ENCODE data around the gene WDR81.
"Not testable (repeated sequence)": the region's sequence is repeated elsewhere in the genome, so short reads cannot be mapped to it uniquely, and the experiment has no call there.

The WDR81 gene

GRCh38 chr17:1724351-1724868 is at the start of gene WDR81:
Gene WDR81, plus strand, starts transcription at chr17:1724704. Its CDS starts 256 bp downstream, at chr17:1724960.
- DNase-seq, result peak; percentile 47

DNA sequence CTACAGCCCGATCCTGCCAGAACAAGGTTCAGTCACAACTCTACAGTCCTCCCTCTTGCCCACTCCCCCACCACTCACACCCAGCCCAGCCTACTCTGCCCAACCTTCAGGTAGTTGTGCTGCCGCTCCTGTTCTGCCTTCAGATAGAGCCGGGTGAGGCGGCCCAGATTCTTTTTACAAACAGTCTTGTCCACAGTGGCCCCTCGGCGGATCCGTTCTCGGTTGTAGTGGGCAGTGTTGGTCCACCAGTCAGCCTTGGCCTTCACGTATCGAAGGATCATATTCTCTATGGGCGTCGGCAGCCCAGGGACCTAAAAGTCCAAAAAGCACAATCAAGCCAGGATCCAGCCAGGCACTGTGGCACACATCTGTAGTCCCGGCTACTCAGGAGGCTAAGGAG is 48.1 kb upstream of the WDR81 start:
- no peak for DNase-seq

- no peak for DNase-seq
These were observed 41.0 kb upstream of the WDR81 start for GRCh38 chr17:1683459-1683858.

DNA sequence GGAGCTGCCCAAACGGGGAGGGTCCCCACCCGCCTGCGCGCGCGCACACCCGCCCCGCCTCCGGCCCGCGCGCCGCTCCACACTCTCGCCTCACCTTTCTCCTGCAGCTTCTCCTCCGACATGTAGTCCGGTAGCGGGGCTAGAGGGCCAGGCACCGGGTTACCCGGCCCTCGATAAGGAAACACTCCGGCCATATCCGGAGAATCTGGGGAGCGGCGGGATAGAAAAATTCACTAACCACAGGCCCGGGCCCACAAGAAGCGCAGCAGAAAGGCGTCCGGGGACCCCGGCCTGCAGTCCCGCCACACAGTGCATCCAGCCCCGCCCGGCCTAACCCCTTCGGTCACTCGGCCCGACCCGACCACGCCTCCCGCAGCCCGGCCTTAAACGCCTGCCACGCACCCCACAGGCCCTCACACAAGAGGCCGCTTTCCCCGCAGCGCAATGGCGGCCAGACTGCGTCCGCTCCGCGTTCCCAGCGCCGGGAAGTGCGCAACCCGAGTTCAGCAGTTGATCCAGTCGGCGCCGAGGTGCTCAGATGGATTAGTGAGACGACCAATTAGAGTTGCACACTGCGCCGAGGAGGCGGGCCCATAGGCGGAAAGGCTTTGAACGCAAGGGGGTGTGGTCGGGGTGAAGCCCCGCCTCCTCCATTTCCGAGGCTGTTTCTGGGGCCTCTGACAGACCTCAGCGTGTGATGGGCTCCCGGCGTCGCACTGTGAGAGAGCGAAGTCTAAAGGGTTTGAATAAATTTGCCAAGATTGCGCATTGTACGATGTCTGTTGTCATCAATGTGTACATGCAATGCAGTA is 39.9 kb upstream of the WDR81 start, which contains the start of gene PRPF8:
TSS of gene PRPF8 (minus strand) at position 490 of the 812 bp plus-strand sequence. CDS start at position 194, 296 bp downstream.
- peak; percentile 95 for DNase-seq

GRCh38 chr17:1686086-1686485 is 38.4 kb upstream of the WDR81 start:
- no peak for DNase-seq

DNA sequence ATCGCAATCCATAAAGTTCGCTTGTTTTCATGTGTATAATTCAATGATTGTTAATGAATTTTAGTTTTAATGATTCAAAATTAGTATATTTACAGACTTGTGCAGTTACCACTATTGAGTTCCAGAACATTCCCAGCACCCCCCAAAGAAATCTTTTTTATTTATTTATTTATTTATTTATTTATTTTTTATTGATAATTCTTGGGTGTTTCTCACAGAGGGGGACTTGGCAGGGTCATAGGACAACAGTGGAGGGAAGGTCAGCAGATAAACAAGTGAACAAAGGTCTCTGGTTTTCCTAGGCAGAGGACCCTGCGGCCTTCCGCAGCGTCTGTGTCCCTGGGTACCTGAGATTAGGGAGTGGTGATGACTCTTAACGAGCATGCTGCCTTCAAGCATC is 36.1 kb upstream of the WDR81 start:
- not testable (repeated sequence) for DNase-seq

GRCh38 chr17:1690544-1691221 is 33.8 kb upstream of the WDR81 start:
- DNase-seq, result no peak

DNA sequence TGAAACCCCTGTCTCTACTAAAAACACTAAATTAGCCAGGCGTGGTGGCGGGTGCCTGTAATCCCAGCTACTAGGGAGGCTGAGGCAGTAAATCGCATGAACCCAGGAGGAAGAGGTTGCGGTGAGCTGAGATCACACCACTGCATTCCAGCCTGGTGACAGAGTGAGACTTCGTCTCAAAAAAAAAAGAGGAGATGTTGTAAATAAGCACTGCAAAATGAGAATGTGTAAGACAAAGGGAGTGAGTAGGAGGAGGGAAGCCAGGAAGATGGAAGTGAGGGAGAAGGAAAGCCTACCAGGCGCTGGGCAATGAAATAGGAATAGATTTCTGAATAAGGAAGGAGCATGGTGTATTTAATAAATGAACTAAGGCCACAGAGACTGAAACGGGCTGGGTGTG is 31.2 kb upstream of the WDR81 start:
- no peak for DNase-seq

DNA sequence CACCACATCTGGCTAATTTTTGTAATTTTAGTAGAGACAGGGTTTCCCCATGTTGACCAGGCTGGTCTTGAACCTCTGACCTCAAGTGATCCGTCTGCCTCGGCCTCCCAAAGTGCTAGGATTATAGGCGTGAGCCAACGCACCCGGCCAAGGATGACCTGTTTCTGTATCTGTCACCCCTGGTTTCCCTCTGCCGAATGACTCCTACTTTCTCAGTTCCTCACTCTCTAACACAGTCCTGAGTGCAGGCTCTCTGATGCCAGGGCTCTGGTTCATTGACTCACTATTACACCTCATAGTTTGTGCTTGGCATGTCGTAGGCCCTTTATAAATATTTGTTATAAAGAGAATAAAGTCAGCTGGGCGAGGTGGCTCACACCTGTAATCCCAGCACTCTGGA is 29.1 kb upstream of the WDR81 start:
- no peak for DNase-seq

DNA sequence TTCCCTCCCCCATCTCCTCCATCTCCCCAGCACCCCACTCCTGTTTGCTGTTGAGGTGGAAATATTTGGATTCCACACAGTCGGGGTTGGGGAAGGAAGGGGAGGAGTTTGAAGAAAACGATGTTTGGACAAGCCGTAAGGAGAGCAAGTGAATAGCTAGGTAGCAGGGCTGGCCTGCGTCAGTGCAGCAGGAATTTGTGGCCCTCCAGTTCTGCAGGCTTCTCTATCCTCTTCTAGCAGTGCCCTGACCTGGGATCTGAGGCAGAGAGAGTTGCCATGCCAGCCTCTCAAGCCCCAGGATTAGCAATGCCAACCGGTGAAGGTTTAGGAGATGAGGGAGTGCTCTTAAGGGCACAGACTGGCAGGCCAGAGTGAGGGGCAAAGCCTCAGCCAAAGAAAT is 26.8 kb upstream of the WDR81 start:
- DNase-seq, result no peak

DNA sequence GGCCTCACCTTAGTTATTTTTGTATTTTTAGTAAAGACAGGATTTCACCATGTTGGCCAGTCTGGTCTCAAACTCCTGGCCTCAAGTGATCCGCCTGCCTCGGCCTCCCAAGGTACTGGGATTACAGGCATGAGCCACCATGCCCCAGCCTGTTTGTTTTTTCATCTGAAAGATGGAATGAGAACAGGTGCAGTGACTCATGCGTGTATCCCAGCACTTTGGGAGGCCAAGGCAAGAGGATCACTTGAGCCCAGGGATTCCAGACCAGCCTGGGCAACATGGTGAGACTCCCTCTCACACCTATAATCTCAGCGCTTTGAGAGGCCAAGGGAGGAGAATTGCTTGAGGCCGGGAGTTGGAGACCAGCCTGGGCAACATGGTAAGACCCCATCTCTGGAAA is 24.6 kb upstream of the WDR81 start:
- not testable (repeated sequence) for DNase-seq

DNA sequence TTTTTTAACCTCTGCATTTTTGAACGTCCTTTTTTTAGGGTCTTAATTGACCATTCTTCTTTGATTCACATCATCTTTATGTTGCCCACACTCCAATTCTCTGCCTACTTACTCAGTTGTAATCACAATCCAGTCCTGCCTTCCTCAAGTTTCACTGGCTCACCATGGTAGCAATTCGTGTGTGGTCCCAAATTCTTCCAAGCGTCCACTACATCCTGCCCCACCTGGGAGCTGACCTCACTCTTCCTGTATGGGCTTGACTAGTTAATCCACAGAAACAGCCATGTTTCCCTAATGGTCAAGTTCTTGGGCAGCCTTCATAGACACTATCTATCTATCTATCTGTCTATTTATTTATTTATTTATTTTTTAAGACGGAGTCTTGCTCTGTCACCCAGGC is 21.4 kb upstream of the WDR81 start:
- DNase-seq, result no peak

DNA sequence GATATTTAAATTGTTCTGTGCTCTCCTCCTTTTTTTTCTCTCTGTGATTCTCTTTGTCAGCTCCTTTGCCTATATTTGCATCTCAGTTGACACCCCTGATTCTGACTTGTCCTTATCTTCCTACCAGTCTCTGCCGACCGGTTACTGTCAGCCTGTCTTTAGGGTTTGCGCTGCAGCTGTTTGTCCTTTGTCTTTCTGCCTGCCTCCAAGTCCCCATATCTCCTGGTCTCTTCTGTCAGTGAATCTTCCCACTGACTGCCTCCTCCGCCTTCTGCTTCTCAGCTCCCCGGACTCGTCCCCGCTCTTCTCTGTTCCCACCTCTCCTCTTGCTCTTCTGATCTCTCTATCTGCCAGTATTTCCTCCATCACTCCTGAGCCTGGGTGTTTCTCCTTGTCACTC is 19.5 kb upstream of the WDR81 start:
- DNase-seq, result no peak

GRCh38 chr17:1707107-1707506 is 17.4 kb upstream of the WDR81 start:
- no peak for DNase-seq

DNA sequence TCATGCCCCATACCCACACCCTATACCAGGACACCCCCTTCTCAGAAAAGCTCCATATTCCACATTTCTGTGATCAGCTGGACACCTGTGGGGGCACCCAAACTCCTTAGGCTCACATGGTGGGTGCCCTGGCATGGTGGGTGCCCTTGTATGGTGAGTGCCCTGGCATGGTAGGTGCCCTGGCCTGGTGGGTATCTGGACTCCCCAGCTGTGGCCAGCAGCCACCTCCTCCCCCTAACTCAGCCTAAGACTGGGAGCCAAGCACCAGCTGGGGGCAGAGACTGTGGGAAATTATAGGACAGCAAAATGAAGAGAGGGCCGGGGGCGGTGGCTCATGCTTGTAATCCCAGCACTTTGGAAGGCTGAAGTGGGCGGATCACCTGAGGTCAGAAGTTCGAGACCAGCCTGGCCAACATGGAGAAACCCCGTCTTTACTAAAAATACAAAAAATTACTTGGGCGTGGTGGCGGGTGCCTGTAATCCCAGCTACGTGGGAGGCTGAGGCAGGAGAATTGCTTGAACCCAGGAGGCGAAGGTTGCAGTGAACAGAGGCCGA is 15.6 kb upstream of the WDR81 start:
- DNase-seq, result not testable (repeated sequence)

- DNase-seq, result no peak
These were observed 15.0 kb upstream of the WDR81 start for GRCh38 chr17:1709403-1709951.

GRCh38 chr17:1709971-1710806 is 14.3 kb upstream of the WDR81 start, which contains the start of gene TLCD2:
Gene TLCD2, minus strand, starts transcription at chr17:1710377. Its CDS starts 135 bp downstream, at chr17:1710242.
- DNase-seq, result peak; percentile 56

GRCh38 chr17:1710807-1711553 is 13.5 kb upstream of the WDR81 start:
- no peak for DNase-seq

- DNase-seq, result no peak
These were observed 12.7 kb upstream of the WDR81 start for GRCh38 chr17:1711804-1712203.

DNA sequence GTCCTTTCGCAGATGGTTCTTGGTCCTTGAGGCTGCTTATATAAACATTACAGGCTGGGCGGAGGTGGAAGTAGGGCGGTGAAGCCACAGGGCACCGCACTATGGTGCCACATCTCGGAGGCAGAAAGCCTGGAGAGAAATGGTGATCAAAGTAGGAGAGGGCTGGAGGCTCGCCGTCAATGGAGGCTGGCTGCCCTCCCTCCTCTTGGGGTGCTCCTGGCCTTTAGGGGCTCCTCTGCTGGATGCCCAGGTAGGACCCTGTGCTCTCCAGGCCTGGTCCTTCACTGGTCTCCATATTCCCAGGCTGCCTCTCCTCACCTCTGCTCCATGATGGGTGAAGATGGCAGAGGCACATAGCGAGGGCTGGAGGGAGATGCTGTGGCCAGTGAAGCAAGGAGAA is 12.2 kb upstream of the WDR81 start:
- DNase-seq, result no peak

DNA sequence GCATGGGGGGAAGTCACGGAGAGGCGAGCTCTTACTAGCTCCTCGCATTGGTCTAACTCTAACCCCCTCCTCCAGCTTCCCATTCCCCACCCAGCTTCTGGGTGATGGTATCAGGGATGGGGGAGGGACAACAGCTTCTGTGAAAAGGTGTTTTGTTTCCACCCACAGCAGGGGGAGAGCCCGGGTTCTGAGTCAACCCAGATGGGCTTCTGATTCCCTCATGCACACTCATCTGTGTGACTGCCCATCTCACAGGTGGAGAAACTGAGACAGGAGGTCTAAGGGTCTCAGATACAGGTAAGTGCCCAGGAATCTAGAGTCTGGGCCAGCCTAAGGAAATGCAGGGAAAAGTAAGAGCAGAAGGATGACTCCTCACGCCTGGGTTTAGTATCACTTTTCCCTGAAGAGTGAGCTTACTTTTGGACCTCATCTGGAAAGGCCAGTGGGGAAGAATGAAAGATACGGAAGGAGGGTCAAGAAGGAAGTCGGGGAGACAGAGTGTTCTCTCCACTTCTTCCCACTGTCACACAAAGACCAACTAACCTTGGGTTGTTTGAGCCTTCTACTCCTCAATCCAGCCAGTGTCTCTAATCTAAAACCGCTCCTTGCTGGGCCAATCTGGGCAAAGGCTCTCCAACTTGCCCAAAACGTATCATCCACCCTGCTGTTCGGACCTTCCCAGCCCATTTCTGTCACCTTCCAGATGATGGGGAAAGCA is 11.2 kb upstream of the WDR81 start:
- DNase-seq, result no peak

Data from kidney glomerular epithelial cell (primary cell).